Measurements from ENCODE around the gene PCDH8.

PCDH8 gene

GRCh38 chr13:52848455-52849195 is at the start of gene PCDH8:
TSS of gene PCDH8 (minus strand) at chr13:52848640. CDS start at chr13:52848436, 204 bp downstream.
- no peak for DNase-seq

GRCh38 chr13:52896827-52897659 is 48.6 kb upstream of the PCDH8 start:
- DNase-seq, result no peak

- no peak for DNase-seq
Observed at GRCh38 chr13:52894413-52894812, 46.0 kb upstream of the PCDH8 start.

DNA sequence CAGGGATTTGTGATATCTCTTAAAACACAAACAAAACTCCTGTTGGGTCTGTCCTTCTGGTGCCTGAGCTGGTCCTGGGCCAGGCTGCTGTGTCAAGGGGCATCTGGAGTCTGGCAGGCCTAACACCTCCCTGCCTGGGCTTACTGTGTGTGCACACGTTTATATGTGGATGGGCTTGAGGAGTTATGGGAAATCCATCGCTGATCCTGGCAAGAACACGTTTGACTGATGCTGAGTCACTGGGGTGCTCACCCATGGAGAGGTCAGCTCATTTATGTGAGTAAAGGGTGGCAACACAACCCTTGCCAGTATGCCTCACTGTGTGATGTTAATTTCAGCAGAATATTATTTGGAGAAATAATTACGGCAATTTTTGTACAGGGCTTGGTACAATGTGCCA is 44.5 kb upstream of the PCDH8 start:
- no peak for DNase-seq

DNA sequence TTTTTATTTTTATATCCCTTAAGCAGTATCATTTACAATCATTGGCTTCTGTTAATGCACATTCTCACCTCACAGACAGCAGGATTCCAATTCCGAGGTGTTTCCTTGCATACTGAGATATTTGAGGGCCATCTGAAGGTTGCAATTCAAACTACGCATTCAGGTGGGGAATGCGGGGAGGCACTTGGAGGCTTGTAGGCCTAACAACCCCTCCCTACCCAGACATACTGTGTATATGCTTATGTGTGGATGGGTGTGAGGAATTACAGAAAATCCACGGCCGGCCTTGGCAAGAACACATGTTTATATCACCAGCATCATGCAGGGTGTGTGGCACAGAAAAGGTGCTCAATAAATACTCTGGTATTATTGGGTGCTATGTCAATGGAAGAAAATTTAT is 43.3 kb upstream of the PCDH8 start:
- DNase-seq, result no peak

DNA sequence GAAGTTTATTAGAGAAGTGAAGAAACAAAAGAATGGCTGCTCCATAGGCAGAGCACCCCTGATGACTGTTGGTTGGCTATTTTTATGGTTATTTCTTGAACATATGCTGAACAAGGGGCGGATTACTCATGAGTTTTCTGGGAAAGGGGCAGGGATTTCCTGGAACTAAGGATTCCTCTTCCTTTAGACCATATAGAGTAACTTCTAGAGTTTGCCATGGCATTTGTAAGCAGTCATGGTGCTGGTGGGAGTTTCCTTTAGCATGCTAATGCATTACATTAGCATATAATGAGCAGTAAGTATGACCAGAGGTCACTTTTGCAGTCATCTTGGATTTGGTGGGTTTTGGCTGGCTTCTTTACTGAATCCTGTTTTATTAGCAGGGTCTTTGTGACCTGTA is 38.7 kb upstream of the PCDH8 start:
- DNase-seq, result no peak

- DNase-seq, result no peak
Observed at GRCh38 chr13:52885141-52885540, 36.7 kb upstream of the PCDH8 start.

- no peak for DNase-seq
Observed at GRCh38 chr13:52884429-52885010, 36.1 kb upstream of the PCDH8 start.

GRCh38 chr13:52882785-52883184 is 34.3 kb upstream of the PCDH8 start:
- no peak for DNase-seq

DNA sequence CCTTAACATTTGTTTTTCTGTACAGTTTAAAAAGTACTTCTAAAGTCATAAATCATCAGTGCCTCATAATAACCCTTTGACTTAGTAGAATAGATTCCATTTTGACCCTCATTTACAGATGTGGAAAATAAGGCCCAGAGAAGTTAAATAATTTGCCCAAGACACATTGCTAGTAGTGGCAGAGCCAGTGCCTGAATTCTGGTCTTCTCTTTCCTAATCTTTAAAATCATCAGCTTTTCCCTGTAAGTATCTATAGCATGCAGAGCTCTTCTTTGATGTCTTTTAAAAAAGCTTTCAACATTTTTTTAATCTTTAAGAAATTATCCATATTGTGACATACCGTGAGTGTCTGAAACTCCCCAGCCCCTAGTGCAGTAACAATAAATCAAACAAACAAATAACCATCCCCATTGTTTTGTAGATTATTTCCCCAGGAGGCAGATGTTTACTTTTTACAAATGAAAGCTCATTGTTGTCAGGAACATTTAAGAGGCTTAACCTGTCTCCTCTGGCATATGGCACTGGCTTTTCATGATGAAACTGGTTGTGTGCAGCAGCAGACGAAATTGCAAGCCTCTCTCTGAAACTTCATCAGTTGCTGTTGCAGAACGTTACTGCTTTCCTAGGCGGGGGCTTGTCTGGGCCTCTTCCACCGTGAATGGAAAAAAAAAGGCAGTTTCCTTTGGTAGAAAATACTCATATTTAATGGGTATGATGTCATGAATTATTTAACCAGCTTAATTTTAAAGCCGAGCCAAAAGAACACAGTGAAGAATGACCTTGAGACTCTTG is 31.7 kb upstream of the PCDH8 start:
- no peak for DNase-seq

DNA sequence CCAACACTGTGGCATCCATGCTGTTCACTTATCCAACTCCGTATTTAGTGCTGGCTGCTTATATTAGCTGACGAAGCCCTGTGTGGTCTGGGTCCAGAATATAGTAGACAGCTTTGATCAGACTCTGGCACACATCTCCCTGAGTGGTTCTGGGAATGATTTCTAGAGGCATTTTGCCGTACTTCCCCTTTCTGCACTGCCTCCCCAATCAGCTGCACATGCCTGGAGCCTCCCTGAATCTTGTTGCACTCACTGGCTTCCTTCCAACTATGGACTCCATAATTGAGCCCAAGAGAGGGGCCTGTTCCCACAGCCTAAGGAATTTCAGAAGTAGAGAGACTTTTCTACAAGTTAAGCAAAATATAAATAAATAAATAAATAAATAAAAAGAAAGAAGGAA is 30.4 kb upstream of the PCDH8 start:
- DNase-seq, result no peak

DNA sequence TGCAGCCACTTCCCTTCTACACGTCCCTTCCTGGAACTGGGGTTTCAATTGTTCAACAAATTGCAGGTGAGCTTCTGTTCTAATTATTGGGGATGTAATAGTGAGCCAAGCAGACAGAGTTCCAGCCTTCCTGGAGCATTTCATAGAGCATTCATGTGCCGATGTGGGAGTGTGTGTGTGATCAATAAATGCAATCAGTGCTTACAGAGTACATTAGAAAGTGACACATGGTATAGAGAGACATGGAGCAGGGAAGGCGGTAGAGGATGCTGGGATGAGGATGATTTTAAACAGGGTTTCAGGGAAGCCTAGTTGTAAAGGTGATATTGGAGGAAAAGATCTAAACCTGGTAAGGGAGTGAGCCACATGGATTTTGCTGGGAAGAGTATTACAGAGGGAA is 21.7 kb upstream of the PCDH8 start:
- DNase-seq, result no peak

- no peak for DNase-seq
Observed at GRCh38 chr13:52869621-52870020, 21.2 kb upstream of the PCDH8 start.

- no peak for DNase-seq
Observed at GRCh38 chr13:52869050-52869449, 20.6 kb upstream of the PCDH8 start.

GRCh38 chr13:52868190-52868589 is 19.8 kb upstream of the PCDH8 start:
- no peak for DNase-seq

DNA sequence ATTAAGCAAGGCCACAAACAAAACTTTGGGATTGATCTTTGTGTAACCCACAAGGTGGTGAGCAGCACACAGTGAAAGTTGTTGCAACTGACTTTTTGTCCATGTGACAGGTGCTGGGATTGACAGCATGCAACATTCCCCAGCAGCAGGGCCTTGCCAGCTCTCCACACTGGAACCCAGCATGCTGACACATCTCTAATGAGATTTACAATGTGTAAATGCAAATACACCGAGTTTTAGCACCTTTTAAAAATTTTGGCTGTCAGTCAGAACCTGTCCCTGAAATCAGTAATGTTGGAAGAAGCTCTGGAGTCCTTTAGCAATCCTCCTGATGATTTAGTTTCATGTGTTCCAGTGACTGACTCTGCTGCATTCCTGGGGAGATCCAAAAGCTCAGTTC is 16.5 kb upstream of the PCDH8 start:
- DNase-seq, result no peak

DNA sequence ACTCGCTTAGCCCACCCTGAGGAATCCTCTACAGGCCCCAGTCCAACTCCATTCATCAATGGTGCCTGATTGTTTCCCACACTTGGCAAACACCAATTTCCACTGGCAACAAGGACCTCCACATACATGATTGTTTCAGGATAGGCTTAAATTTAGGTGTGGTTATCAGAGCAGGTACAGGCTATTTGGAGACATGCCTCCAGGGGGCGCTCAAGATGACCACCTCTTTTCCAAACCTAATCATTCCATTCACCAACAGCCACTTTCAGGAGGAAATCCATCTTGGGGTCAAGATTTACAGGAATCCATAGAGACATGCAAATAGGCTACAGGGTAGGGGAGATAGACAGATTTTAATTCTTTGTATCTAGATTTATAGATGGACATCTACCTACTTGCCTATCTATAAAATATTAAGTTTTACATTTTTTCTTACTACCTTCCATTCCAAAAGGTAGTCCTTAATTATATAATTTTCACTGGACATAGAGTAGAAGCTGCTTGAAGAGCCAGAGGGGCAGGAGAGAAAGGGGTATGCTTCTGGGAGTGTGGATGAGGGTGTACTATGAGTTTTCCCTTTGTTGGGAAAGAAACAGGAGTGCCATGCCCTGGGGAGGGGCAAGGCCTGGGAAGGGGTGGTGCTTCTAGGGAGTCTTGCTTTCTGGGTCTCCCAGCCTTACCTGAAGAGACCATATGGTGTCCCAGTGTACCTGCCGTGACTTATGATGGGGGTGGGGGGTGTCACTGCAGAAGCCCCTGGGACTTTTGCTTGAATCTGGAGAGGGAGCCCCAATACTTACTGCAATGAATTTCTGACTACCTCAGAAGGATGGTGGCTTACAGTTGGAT is 14.1 kb upstream of the PCDH8 start:
- DNase-seq, result no peak

GRCh38 chr13:52852444-52852843 is 4.0 kb upstream of the PCDH8 start:
- DNase-seq, result no peak

DNA sequence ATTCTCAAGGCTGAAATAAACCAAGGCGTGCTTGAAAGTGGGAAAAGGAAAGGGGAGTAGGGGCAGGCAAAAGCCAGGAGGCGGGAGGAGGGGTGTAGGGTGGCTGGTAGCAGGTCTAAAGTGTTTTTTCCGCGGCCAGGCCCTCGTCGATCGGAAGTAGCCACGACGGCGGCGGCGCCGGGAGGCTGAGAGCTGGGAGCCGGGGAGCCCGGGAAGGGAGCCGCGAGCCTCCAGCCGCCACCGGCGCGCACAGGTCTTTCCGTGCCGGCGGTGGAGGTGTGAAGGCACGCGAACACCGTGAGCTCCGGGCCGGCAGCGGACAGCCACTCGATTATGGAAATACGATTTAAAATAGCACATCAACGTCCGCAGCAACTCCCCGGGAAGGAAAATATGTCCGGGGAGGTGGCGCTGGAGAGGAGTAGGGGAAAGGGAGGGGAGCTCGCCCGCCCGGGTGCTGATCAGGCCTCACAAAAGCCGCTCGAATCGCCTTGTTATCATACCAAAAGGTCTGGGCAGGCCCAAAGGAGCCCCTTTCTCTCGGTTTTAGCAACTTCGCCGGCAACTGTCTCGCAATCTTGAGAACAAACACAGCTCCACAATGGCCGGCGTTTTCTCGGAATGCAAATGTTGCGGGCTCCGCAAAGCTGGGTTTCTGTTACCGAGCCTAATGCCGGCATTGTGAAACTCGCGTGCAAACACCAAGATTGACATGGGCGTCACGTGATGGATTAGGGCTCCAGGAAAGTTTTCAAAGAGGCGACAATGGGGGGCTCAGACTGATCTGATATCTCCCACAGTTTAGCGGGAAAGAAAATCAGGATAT is 2.9 kb upstream of the PCDH8 start:
- DNase-seq, result peak; percentile 18

DNA sequence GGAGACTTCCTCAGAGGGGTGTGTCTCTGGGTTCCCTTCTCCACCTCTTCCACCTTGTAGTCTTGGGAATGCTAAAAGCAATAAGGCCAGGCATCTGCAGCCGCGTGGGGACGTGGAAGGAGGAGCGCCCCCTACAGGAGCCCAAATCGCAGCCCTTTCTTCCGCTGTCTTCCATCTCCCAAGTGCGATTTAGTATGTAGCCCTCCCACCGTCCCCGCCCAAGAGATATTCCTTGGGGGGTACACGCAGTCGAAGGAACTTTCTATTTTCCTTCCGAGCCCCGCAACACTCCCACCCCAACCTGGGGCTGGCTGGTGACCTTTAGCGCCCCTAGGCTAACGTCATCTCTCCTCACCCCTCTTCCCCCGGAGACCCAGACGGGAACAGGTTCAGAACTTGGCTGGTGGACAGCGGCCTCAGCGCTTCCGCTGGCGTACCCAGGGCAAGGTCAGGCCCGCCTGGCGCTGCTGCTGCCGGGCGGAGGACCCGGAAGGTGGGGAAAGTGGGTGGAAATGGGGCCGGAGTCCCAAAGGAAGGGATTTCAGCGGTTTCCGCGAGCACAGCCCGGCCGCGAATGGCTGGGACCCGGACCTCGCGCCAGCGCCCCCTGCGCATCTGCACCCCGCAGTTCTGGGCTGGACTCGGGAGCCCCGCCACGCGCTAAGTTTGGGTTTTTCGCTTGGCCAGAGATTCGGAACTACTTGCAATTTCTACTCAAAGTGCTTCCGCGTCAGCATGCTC is 2.1 kb upstream of the PCDH8 start:
- peak; percentile 23 for DNase-seq

- DNase-seq, result no peak
Observed at GRCh38 chr13:52850072-52850395, 1.6 kb upstream of the PCDH8 start.
